Upper lobe of left lung (tissue), 6 donors: Measurements from ENCODE around the gene BMPR1B. TPM values are rescaled to one million over a fixed set of nuclear protein-coding genes. Genes with fewer than 3 reads are reported as not detected.

Experiments used
- ATAC-seq, 2 donors: fragments of 200-7000 bp; cut with Tn5 transposase; one replicate each; pipeline ENCODE4 v1.9.1; 2022; ENCODE audit warnings: mild to moderate bottlenecking in 2 of 2, moderate library complexity in 2 of 2; ENCODE audit not compliant: low FRiP score in 2 of 2
- DNase-seq, 2 donors: peaks; one replicate each; pipeline ENCODE4 v3.0.0-alpha.2; 2019 to 2020
- H3K27ac ChIP-seq, 4 donors: fragments of 200-600 bp; sonication (generic); one replicate each; pipeline ENCODE4 v1.5.1; 2016 to 2019
- H3K27me3 ChIP-seq, 4 donors: fragments of 200-600 bp; sonication (generic); one replicate each; pipeline ENCODE4 v1.5.1; 2017 to 2019
- H3K36me3 ChIP-seq, 4 donors: fragments of 200-600 bp; sonication (generic); one replicate each; pipeline ENCODE4 v1.5.1; 2016 to 2019
- H3K4me1 ChIP-seq, 4 donors: fragments of 200-600 bp; sonication (generic); one replicate each; pipeline ENCODE4 v1.5.1; 2018 to 2019
- H3K4me3 ChIP-seq, 4 donors: fragments of 200-600 bp; sonication (generic); one replicate each; pipeline ENCODE4 v1.5.1; 2017 to 2019; ENCODE audit warnings: mild to moderate bottlenecking in 2 of 4, moderate library complexity in 1 of 4
- H3K9me3 ChIP-seq, 4 donors: fragments of 200-600 bp; sonication (generic); one replicate each; pipeline ENCODE4 v1.5.1; 2018 to 2019
- EP300 ChIP-seq, 4 donors: sonication (generic); formaldehyde crosslinking; IDR thresholded peaks; one replicate each; pipeline ENCODE4 v1.5.1; 2017; ENCODE audit warnings: antibody characterized with exemption in 4 of 4, control low read depth in 2 of 4
- POLR2A ChIP-seq, 4 donors: fragments of 450-650 bp; IDR thresholded peaks; one replicate each; pipeline ENCODE4 v1.5.1; 2016 to 2017; ENCODE audit warnings: antibody characterized with exemption in 4 of 4, mild to moderate bottlenecking in 2 of 4
- POLR2AphosphoS5 ChIP-seq, 2 donors: sonication (generic); formaldehyde crosslinking; IDR thresholded peaks; one replicate each; pipeline ENCODE4 v1.5.1; 2017; ENCODE audit warnings: antibody characterized with exemption in 2 of 2
- WGBS, 2 donors: methylation state at CpG; one replicate each; pipeline ENCODE4 v1.1.5; 2017 to 2018; 5-methylcytosine and 5-hydroxymethylcytosine counted together
- total RNA-seq, 6 donors: library from RNA; depleted of rRNA in 4 of 6; stranded (reverse); fragments of >200 nt in 4 of 6; gene quantifications; one replicate each; pipeline versions ENCODE4 v1.1.0 to v1.2.1, GENCODE V29; 2016 to 2021
- TF ChIP-seq, protein P1 (sequence below), 6 experiments: fragments of 450-650 bp in 4 of 6; fragments of 200-600 bp in 2 of 6; sonication (generic) in 2 of 6; IDR thresholded peaks; one replicate each; pipeline ENCODE4 v1.5.1; 2016 to 2019; ENCODE audit warnings: antibody characterized with exemption in 6 of 6
- donor health status: DM: no; HTN: no; CAD: no; lungs with moderate emphysema.
- donor health status: DM: no; HTN: yes; CAD: no; lungs with severe emphysema.

The BMPR1B gene
- total RNA-seq, 6 donors from 2014 or later: 0.78 to 7.7 (median 3.5) TPM

DNA sequence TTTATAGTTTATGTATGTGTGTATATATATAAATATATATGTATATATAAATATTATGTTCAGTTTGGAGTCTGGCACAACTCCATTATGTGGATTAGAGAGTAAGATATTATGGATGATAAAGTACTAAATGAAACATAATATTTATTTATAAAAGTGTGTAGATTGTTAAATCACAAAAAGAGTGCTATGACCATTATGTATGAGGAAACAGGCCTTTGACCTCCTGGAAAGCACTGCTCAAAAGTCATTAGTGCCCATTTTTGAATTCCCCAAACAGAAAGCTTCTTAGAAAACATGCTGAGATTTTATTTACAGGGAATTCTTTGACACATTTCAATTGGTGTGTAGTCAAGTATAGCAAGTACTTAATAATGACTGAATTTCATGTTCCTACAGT lies 399.8 kb downstream of the BMPR1B start:
- no peak for DNase-seq
- Histone ChIP-seq H3K4me3 (no peak overlapping the region), H3K4me1 (no peaks in the 10 kb centered on the region), H3K36me3 (no peaks in the 10 kb centered on the region), H3K9me3 (no peaks in the 10 kb centered on the region), H3K27ac (no peak overlapping the region), H3K27me3 (no peaks in the 10 kb centered on the region)
- TF ChIP-seq POLR2A (IDR thresholded peaks at IDR 0.05) (no peak), EP300 (IDR thresholded peaks at IDR 0.05) (no peak), POLR2AphosphoS5 (IDR thresholded peaks at IDR 0.05) (no peak)
- no peak for ATAC-seq

DNA sequence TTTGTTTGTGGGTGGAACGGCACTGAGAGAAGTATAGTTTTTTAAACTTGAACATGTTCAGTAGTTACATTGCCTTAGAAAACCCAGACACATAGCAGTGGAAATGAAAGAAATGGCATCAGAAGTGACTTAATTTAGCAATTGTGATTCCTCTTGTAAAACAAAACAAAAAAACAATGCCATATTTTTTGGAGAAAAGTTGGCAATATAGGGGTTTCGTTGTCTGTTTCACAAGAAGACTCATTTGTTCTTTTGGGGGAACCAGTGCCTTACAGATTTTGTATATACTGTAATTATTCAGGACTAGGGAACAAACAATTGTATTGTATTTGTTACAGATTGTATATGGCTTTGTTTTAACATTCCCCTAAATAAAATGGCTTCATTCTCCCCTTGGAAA lies 400.3 kb downstream of the BMPR1B start:
- no peaks in the 10 kb centered on the region for H3K36me3 ChIP-seq
- H3K9me3 ChIP-seq: no peaks in the 10 kb centered on the region
- TF ChIP-seq POLR2AphosphoS5 (IDR thresholded peaks at IDR 0.05) (no peak), EP300 (IDR thresholded peaks at IDR 0.05) (no peak), POLR2A (IDR thresholded peaks at IDR 0.05) (no peak)
- TF ChIP-seq, protein P1, sequence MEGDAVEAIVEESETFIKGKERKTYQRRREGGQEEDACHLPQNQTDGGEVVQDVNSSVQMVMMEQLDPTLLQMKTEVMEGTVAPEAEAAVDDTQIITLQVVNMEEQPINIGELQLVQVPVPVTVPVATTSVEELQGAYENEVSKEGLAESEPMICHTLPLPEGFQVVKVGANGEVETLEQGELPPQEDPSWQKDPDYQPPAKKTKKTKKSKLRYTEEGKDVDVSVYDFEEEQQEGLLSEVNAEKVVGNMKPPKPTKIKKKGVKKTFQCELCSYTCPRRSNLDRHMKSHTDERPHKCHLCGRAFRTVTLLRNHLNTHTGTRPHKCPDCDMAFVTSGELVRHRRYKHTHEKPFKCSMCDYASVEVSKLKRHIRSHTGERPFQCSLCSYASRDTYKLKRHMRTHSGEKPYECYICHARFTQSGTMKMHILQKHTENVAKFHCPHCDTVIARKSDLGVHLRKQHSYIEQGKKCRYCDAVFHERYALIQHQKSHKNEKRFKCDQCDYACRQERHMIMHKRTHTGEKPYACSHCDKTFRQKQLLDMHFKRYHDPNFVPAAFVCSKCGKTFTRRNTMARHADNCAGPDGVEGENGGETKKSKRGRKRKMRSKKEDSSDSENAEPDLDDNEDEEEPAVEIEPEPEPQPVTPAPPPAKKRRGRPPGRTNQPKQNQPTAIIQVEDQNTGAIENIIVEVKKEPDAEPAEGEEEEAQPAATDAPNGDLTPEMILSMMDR (IDR thresholded peaks at IDR 0.05): no peak
- H3K4me3 ChIP-seq: no peak overlapping the region
- H3K27me3 ChIP-seq: no peaks in the 10 kb centered on the region
- ATAC-seq (no peak), DNase-seq (no peak)
- WGBS, 2 donors: 90 to 95% methylated on average over 2 of the region's 2 CpGs
- no peaks in the 10 kb centered on the region for H3K4me1 ChIP-seq
- no peak overlapping the region for H3K27ac ChIP-seq

GRCh38 chr4:95158626-95159025 lies 400.9 kb downstream of the BMPR1B start:
- Histone ChIP-seq H3K27ac (no peak overlapping the region), H3K4me3 (no peak overlapping the region), H3K4me1 (no peaks in the 10 kb centered on the region), H3K36me3 (no peaks in the 10 kb centered on the region), H3K27me3 (no peaks in the 10 kb centered on the region), H3K9me3 (no peaks in the 10 kb centered on the region)
- DNase-seq (no peak), ATAC-seq (no peak)
- TF ChIP-seq POLR2A (IDR thresholded peaks at IDR 0.05): no peak
- TF ChIP-seq, protein P1 (IDR thresholded peaks at IDR 0.05): no peak
- TF ChIP-seq EP300 (IDR thresholded peaks at IDR 0.05): no peak
- no peak for TF ChIP-seq POLR2AphosphoS5 (IDR thresholded peaks at IDR 0.05)
- WGBS, 2 donors: 61 to 76% methylated on average over 2 of the region's 2 CpGs

- Histone ChIP-seq H3K27me3 (no peaks in the 10 kb centered on the region), H3K36me3 (no peaks in the 10 kb centered on the region), H3K27ac (no peak overlapping the region), H3K4me3 (no peak overlapping the region), H3K4me1 (no peaks in the 10 kb centered on the region), H3K9me3 (no peaks in the 10 kb centered on the region)
- WGBS, 2 donors: 82 to 88% methylated on average over 4 of the region's 4 CpGs
- DNase-seq (no peak), ATAC-seq (no peak)
- TF ChIP-seq EP300 (IDR thresholded peaks at IDR 0.05) (no peak), POLR2A (IDR thresholded peaks at IDR 0.05) (no peak), POLR2AphosphoS5 (IDR thresholded peaks at IDR 0.05) (no peak)
- TF ChIP-seq, protein P1 (IDR thresholded peaks at IDR 0.05): no peak
These were observed 401.6 kb downstream of the BMPR1B start for GRCh38 chr4:95159384-95159783.

GRCh38 chr4:95161781-95162469 lies 404.2 kb downstream of the BMPR1B start:
- no peaks in the 10 kb centered on the region for H3K9me3 ChIP-seq
- no peaks in the 10 kb centered on the region for H3K4me1 ChIP-seq
- no peak overlapping the region for H3K27ac ChIP-seq
- H3K36me3 ChIP-seq: no peaks in the 10 kb centered on the region
- ATAC-seq: no peak
- H3K27me3 ChIP-seq: no peaks in the 10 kb centered on the region
- TF ChIP-seq EP300 (IDR thresholded peaks at IDR 0.05) (no peak), POLR2A (IDR thresholded peaks at IDR 0.05) (no peak), POLR2AphosphoS5 (IDR thresholded peaks at IDR 0.05) (no peak)
- TF ChIP-seq, protein P1 (IDR thresholded peaks at IDR 0.05): no peak
- DNase-seq: no peak
- 80 to 90% methylated on average over 12 of the region's 12 CpGs for WGBS, 2 donors
- H3K4me3 ChIP-seq: no peak overlapping the region
